Measurements from ENCODE around the gene ALG11. TPM values are rescaled to one million over a fixed set of nuclear protein-coding genes. Genes with fewer than 3 reads are reported as not detected.

The ALG11 gene
- total and polyA plus RNA-seq, 7 donors: 2.6 to 17.9 (median 16.0) TPM

DNA sequence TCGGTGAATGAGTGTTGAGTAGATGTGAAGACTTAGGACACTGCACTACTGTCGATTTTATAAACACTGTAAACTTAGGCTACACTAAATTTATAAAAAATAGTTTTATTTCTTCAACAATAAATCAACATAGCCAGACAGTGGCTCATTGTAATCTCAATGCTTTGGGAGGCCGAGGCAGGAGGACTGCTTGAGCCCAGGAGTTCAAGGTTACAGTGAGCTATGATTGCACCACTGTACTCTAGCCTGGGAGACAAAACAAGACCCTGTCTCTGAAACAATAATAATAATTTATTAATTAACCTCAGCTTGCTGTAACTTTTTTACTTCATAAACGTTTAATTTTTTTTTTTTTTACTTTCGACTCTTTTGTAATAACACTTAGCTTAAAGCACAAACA is 35.3 kb upstream of the ALG11 start:
- no peak overlapping the region for H3K4me3 ChIP-seq
- 93 to 95% (median 95%) methylated on average over 5 of the region's 5 CpGs for WGBS, 3 donors
- H3K36me3 ChIP-seq (ENCODE audit: insufficient read depth in 1 of 2, low read depth in 1 of 2): peaks cover 0 to 8% of the 10 kb centered on the region in 2 donors
- no peak overlapping the region for H3K27ac ChIP-seq
- DNase-seq (no peak), ATAC-seq (no peak)
- H3K27me3 ChIP-seq (ENCODE audit: insufficient read depth in 3 of 3, low read length in 2 of 3): no peaks in the 10 kb centered on the region
- H3K4me1 ChIP-seq: no peaks in the 10 kb centered on the region
- TF ChIP-seq, protein P1, sequence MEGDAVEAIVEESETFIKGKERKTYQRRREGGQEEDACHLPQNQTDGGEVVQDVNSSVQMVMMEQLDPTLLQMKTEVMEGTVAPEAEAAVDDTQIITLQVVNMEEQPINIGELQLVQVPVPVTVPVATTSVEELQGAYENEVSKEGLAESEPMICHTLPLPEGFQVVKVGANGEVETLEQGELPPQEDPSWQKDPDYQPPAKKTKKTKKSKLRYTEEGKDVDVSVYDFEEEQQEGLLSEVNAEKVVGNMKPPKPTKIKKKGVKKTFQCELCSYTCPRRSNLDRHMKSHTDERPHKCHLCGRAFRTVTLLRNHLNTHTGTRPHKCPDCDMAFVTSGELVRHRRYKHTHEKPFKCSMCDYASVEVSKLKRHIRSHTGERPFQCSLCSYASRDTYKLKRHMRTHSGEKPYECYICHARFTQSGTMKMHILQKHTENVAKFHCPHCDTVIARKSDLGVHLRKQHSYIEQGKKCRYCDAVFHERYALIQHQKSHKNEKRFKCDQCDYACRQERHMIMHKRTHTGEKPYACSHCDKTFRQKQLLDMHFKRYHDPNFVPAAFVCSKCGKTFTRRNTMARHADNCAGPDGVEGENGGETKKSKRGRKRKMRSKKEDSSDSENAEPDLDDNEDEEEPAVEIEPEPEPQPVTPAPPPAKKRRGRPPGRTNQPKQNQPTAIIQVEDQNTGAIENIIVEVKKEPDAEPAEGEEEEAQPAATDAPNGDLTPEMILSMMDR (IDR thresholded peaks at IDR 0.05): no peak
- intact Hi-C loops (cut with DNase I): no loop called here
- H3K9me3 ChIP-seq: no peaks in the 10 kb centered on the region

DNA sequence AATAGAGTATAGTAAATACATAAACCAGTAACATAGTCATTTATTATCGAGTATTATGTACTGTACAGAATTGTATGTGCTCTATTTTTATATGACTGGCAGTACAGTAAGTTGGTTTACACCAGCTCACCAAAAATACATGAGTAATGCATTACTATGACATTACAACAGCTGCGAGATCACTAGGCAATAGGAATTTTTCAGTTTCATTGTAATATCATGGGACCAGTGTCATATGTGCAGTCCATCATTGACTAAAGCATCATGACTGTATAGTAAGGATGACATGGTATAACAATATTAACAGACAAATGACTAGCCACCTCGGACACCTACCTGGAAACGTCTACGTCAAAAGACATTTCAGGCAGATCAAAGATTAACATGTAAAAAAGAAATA is 34.6 kb upstream of the ALG11 start:
- TF ChIP-seq, protein P1 (IDR thresholded peaks at IDR 0.05): no peak
- H3K36me3 ChIP-seq (ENCODE audit: insufficient read depth in 1 of 2, low read depth in 1 of 2): peaks cover 0 to 8% of the 10 kb centered on the region in 2 donors
- intact Hi-C loops (cut with DNase I): no loop called here
- 92 to 95% (median 92%) methylated on average over 5 of the region's 5 CpGs for WGBS, 3 donors
- ATAC-seq (no peak), DNase-seq (no peak)
- H3K27me3 ChIP-seq (ENCODE audit: insufficient read depth in 3 of 3, low read length in 2 of 3): no peaks in the 10 kb centered on the region
- H3K9me3 ChIP-seq: no peaks in the 10 kb centered on the region
- no peaks in the 10 kb centered on the region for H3K4me1 ChIP-seq
- H3K4me3 ChIP-seq: no peak overlapping the region
- no peak overlapping the region for H3K27ac ChIP-seq

DNA sequence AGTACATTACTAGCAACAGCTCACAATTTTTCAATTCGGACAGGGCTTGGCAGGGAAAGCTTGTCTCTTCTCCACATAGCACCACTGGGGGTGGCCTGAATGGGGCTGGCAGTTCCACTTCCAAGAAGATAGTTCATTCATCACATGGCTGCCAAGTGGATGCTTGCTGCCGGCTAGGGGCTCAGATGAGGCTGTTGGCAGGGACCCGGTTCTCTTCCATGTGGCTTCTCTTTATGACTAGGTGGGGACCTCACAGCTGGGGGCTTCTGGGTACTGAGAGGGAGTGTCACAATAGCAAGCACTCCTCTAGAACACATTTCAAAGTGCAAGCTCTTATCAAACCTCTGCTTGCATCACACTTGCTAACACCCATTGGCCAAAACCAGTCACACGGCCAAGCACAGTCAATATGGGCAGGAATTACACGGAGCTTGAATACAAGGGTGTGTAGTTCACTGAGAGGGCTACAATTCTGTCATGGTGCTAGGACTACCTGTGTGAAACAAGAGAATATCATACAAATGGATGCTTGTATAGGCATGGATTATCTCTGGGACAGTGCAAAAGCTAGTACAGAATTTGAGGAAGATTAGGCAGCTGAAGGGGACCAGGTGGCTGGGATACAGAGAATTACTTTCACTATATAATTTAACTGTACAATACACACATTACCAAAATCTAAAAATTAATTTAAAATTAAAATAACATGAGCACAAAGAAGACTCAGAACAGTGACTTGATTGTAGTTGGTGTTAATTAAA is 33.2 kb upstream of the ALG11 start:
- 38 to 63% (median 43%) methylated on average over 5 of the region's 5 CpGs for WGBS, 3 donors

DNA sequence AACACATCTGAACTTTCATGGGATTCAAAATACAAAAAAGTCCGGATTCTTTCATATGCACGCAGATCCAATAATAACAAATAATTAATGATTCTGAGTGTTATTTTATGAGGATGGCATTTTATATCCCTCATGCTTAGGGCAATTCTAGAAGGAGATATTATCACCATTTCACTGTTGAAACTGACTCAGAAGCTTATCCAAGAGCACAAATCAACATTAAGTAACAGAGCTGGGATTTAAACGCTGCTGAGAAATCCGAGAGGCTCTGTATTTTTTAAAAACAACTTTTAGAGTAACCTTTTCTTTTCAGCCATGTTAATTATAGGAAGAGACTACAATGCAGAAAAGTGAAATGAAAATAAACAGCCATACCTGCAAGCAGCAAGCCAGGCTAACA is 31.3 kb upstream of the ALG11 start:
- no peak overlapping the region for H3K27ac ChIP-seq

More for the DNA sequence above, 33.2 kb upstream of the ALG11 start:
- intact Hi-C loops (cut with DNase I): no loop called here
- peaks cover 0 to 4% of the 10 kb centered on the region in 2 donors for H3K36me3 ChIP-seq (ENCODE audit: insufficient read depth in 1 of 2, low read depth in 1 of 2)
- no peaks in the 10 kb centered on the region for H3K9me3 ChIP-seq
- ATAC-seq (no peak), DNase-seq (no peak)
- H3K27me3 ChIP-seq (ENCODE audit: insufficient read depth in 3 of 3, low read length in 2 of 3): no peaks in the 10 kb centered on the region
- no peak overlapping the region for H3K4me3 ChIP-seq
- H3K27ac ChIP-seq: no peak overlapping the region
- H3K4me1 ChIP-seq: no peaks in the 10 kb centered on the region
- TF ChIP-seq, protein P1 (IDR thresholded peaks at IDR 0.05): no peak

More for the DNA sequence above, 31.3 kb upstream of the ALG11 start:
- H3K27me3 ChIP-seq (ENCODE audit: insufficient read depth in 3 of 3, low read length in 2 of 3): no peaks in the 10 kb centered on the region
- H3K9me3 ChIP-seq: no peaks in the 10 kb centered on the region
- intact Hi-C loops (cut with DNase I): no loop called here
- no peaks in the 10 kb centered on the region for H3K4me1 ChIP-seq
- TF ChIP-seq, protein P1 (IDR thresholded peaks at IDR 0.05): no peak
- no peaks in the 10 kb centered on the region for H3K36me3 ChIP-seq (ENCODE audit: insufficient read depth in 1 of 2, low read depth in 1 of 2)
- H3K4me3 ChIP-seq: no peak overlapping the region
- no peak for ATAC-seq
- WGBS, 3 donors: 57 to 74% (median 66%) methylated on average over 4 of the region's 4 CpGs
- no peak for DNase-seq
